HG03342 (cell line): ENCODE measurements around the gene SAMD10.
A peak's percentile ranks its signal among the peaks of the same experiment; 100 is the strongest.
"Not testable (repeated sequence)": the region's sequence is repeated elsewhere in the genome, so short reads cannot be mapped to it uniquely, and the experiment has no call there.

Experiments used
- ATAC-seq: cut with Tn5 transposase; IDR thresholded peaks from one replicate; pipeline ENCODE4 v1.9.1; 2021; ENCODE audit warnings: mild to moderate bottlenecking, moderate library complexity; ENCODE audit not compliant: unreplicated experiment

The SAMD10 gene

GRCh38 chr20:64003960-64004725 lies 24.7 kb upstream of the SAMD10 start:
- no peak for ATAC-seq

GRCh38 chr20:64001607-64002011 lies 22.2 kb upstream of the SAMD10 start:
- no peak for ATAC-seq

- ATAC-seq, result no peak
Observed at GRCh38 chr20:64000906-64001305, 21.5 kb upstream of the SAMD10 start.

- no peak for ATAC-seq
Observed at GRCh38 chr20:63982937-63983336, 3.5 kb upstream of the SAMD10 start.

GRCh38 chr20:63980806-63981728 lies 1.6 kb upstream of the SAMD10 start, which contains the start of gene PRPF6:
Gene PRPF6, plus strand, starts transcription at chr20:63981132. Its CDS starts 114 bp downstream, at chr20:63981246.
- peak; percentile 50 for ATAC-seq

GRCh38 chr20:63980317-63980805 lies 919 bp upstream of the SAMD10 start:
- no peak for ATAC-seq

GRCh38 chr20:63979229-63979556 lies 249 bp downstream of the SAMD10 start:
- ATAC-seq, result peak; percentile 0

- ATAC-seq, result no peak
Observed at GRCh38 chr20:63978319-63979228, 868 bp downstream of the SAMD10 start.

- no peak for ATAC-seq
Observed at GRCh38 chr20:63977739-63978276, 1.6 kb downstream of the SAMD10 start.

- no peak for ATAC-seq
Observed at GRCh38 chr20:63976980-63977738, 2.3 kb downstream of the SAMD10 start.

GRCh38 chr20:63976511-63976910 lies 2.9 kb downstream of the SAMD10 start:
- ATAC-seq, result not testable (repeated sequence)

GRCh38 chr20:63974402-63975200 lies 4.8 kb downstream of the SAMD10 start:
- ATAC-seq, result no peak

- ATAC-seq, result no peak
Observed at GRCh38 chr20:63973636-63974401, 5.6 kb downstream of the SAMD10 start.

GRCh38 chr20:63973160-63973479 lies 6.3 kb downstream of the SAMD10 start:
- ATAC-seq, result no peak

- no peak for ATAC-seq
Observed at GRCh38 chr20:63972312-63973159, 6.9 kb downstream of the SAMD10 start.

- not testable (repeated sequence) for ATAC-seq
Observed at GRCh38 chr20:63971960-63972311, 7.5 kb downstream of the SAMD10 start.

GRCh38 chr20:63970714-63971431 lies 8.6 kb downstream of the SAMD10 start:
- no peak for ATAC-seq
